Measurements from ENCODE around the gene SLC6A6. TPM values are rescaled to one million over a fixed set of nuclear protein-coding genes. Genes with fewer than 3 reads are reported as not detected.

SLC6A6 gene
- total and polyA plus RNA-seq, 2 experiments from 2014 or later, result 27.5 to 150 TPM

- no peak for TF ChIP-seq ZNF331 (CRISPR knock-in tag; IDR thresholded peaks at IDR 0.05; ENCODE audit: low read depth)
- no peak for TF ChIP-seq POLR2AphosphoS5 (IDR thresholded peaks at IDR 0.05; ENCODE audit: low read depth)
- no peak for TF ChIP-seq JUNB (IDR thresholded peaks at IDR 0.05; ENCODE audit: unreplicated experiment)
- TF ChIP-seq ETS1 (IDR thresholded peaks at IDR 0.05), result no peak
Measured at GRCh38 chr3:14528081-14528480, 125.7 kb downstream of the SLC6A6 start (continued).

- Histone ChIP-seq H3K4me2 (peak overlapping the region; percentile 32; the same call in 1 of the 2 replicates), H3K4me3 (no peak overlapping the region), H3K4me1 (ENCODE audit: insufficient read depth) (peaks cover 51% of the 10 kb centered on the region), H3F3A (replicated peaks; ENCODE audit: low read depth) (peaks cover 21% of the 10 kb centered on the region; the same call in 1 of the 2 replicates), H3K79me2 (replicated peaks; ENCODE audit: insufficient read depth) (no peaks in the 10 kb centered on the region), H4K20me1 (replicated peaks; ENCODE audit: insufficient read depth) (no peaks in the 10 kb centered on the region), H3K27me3 (ENCODE audit: insufficient read depth) (no peaks in the 10 kb centered on the region), H3K36me3 (ENCODE audit: insufficient read depth) (no peaks in the 10 kb centered on the region), H3K9me2 (ENCODE audit: insufficient read depth) (no peaks in the 10 kb centered on the region), H3K27ac (ENCODE audit: low read depth) (no peak overlapping the region), H2AFZ (peak overlapping the region; percentile 52; the same call in 1 of the 2 replicates)
- Mint-ChIP-seq H3K4me3 (no peak overlapping the region), H3K4me1 (peaks cover 53% of the 10 kb centered on the region), H3K36me3 (ENCODE audit: low read depth) (peaks cover 2% of the 10 kb centered on the region; the same call in 1 of the 3 replicates), H3K27me3 (ENCODE audit: insufficient read depth, low read depth, poor library complexity) (peaks cover 5% of the 10 kb centered on the region), H3K9me3 (peaks cover 5% of the 10 kb centered on the region; the same call in 1 of the 3 replicates), H3K27ac (no peak overlapping the region)
- ATAC-seq (no peak), DNase-seq (ENCODE audit: low spot score) (no peak)
- TF ChIP-seq NANOG (IDR thresholded peaks at IDR 0.05; ENCODE audit: borderline replicate concordance), result no peak
- TF ChIP-seq ETS1 (IDR thresholded peaks at IDR 0.05), result no peak
- no peak for TF ChIP-seq ZNF462 (CRISPR knock-in tag; IDR thresholded peaks at IDR 0.05)
- TF ChIP-seq JUNB (IDR thresholded peaks at IDR 0.05; ENCODE audit: unreplicated experiment), result no peak
- no peak for TF ChIP-seq ZNF331 (CRISPR knock-in tag; IDR thresholded peaks at IDR 0.05; ENCODE audit: low read depth)
Measured at GRCh38 chr3:14531856-14532395, 129.5 kb downstream of the SLC6A6 start.

Measured in GM23338 (cell line).